ENCODE results near the gene CDC20B. TPM values are rescaled to one million over a fixed set of nuclear protein-coding genes. Genes with fewer than 3 reads are reported as not detected.

CDC20B gene
- 0.01 and 0.03 TPM in 2 replicates for polyA plus RNA-seq (2013)

- Histone ChIP-seq H3K4ac (ENCODE audit: low read depth, low read length) (no peak within 1 kb of the TSS), H2AFZ (ENCODE audit: insufficient read depth, low read length, poor library complexity) (peak within 1 kb of the TSS; percentile 37), H4K91ac (ENCODE audit: low read depth, low read length) (no peak within 1 kb of the TSS), H3K4me3 (ENCODE audit: low read depth, low read length) (peak within 1 kb of the TSS; percentile 71), H3K18ac (ENCODE audit: low read length) (no peak within 1 kb of the TSS), H4K12ac (ENCODE audit: low read depth, low read length) (no peak within 1 kb of the TSS), H4K8ac (ENCODE audit: low read depth, low read length) (no peak within 1 kb of the TSS), H3K9ac (ENCODE audit: low read length) (no peak within 1 kb of the TSS), H3K79me2 (ENCODE audit: control insufficient read depth, insufficient read depth, low read length, poor library complexity) (no peaks in the 10 kb centered on the region), H2BK12ac (ENCODE audit: low read length) (no peak within 1 kb of the TSS), H2BK120ac (ENCODE audit: insufficient read depth, low read length, poor library complexity) (no peak within 1 kb of the TSS), H3K79me1 (ENCODE audit: low read length) (no peaks in the 10 kb centered on the region), H3K23ac (ENCODE audit: low read length) (no peak within 1 kb of the TSS), H3K36me3 (ENCODE audit: control insufficient read depth in 1 of 2, insufficient read depth in 2 of 2, low read length in 2 of 2) (no peaks in the 10 kb centered on the region), H3K14ac (ENCODE audit: low read length) (no peak within 1 kb of the TSS), H3K27me3 (ENCODE audit: insufficient read depth, low read length) (peaks cover 19% of the 10 kb centered on the region), H2AK5ac (ENCODE audit: low read length) (no peak within 1 kb of the TSS), H2BK5ac (ENCODE audit: low read depth, low read length, poor library complexity) (no peak within 1 kb of the TSS), H3K4me2 (ENCODE audit: low read length) (peak within 1 kb of the TSS; percentile 88), H3K4me1 (ENCODE audit: control insufficient read depth in 1 of 2, insufficient read depth in 2 of 2, low read length in 2 of 2) (peaks cover 0 to 8% of the 10 kb centered on the region in 2 experiments), H3K27ac (ENCODE audit: low read depth, low read length) (no peak within 1 kb of the TSS), H3K9me3 (ENCODE audit: insufficient read depth, low read depth, low read length) (no peaks in the 10 kb centered on the region)
- WGBS (ENCODE audit: extremely low coverage, insufficient coverage, insufficient read length), result no CpG with 5 or more reads among the region's 69 CpGs
- peak; percentile 79 to 89 for DNase-seq
Observed at GRCh38 chr5:55172937-55173686, at the start of gene CDC20B. TSS of gene CDC20B (minus strand) at chr5:55173177. CDS start at chr5:55173000, 177 bp downstream.

- Histone ChIP-seq H3K18ac (ENCODE audit: low read length) (no peak overlapping the region), H2BK12ac (ENCODE audit: low read length) (no peak overlapping the region), H2BK120ac (ENCODE audit: insufficient read depth, low read length, poor library complexity) (no peak overlapping the region), H2BK5ac (ENCODE audit: low read depth, low read length, poor library complexity) (no peak overlapping the region), H2AK5ac (ENCODE audit: low read length) (no peak overlapping the region), H3K27ac (ENCODE audit: low read depth, low read length) (no peak overlapping the region), H3K23ac (ENCODE audit: low read length) (no peak overlapping the region), H2AFZ (ENCODE audit: insufficient read depth, low read length, poor library complexity) (no peak overlapping the region), H3K27me3 (ENCODE audit: insufficient read depth, low read length) (peaks cover 68% of the 10 kb centered on the region), H3K36me3 (ENCODE audit: control insufficient read depth in 1 of 2, insufficient read depth in 2 of 2, low read length in 2 of 2) (no peaks in the 10 kb centered on the region), H3K4ac (ENCODE audit: low read depth, low read length) (no peak overlapping the region), H4K91ac (ENCODE audit: low read depth, low read length) (no peak overlapping the region), H3K4me3 (ENCODE audit: low read depth, low read length) (no peak overlapping the region), H3K9ac (ENCODE audit: low read length) (no peak overlapping the region), H3K4me2 (ENCODE audit: low read length) (peak overlapping the region; percentile 69), H3K9me3 (ENCODE audit: insufficient read depth, low read depth, low read length) (peaks cover 8% of the 10 kb centered on the region), H3K14ac (ENCODE audit: low read length) (no peak overlapping the region), H3K79me1 (ENCODE audit: low read length) (no peaks in the 10 kb centered on the region), H3K4me1 (ENCODE audit: control insufficient read depth in 1 of 2, insufficient read depth in 2 of 2, low read length in 2 of 2) (peaks cover 16 to 20% of the 10 kb centered on the region in 2 experiments), H4K12ac (ENCODE audit: low read depth, low read length) (no peak overlapping the region), H3K79me2 (ENCODE audit: control insufficient read depth, insufficient read depth, low read length, poor library complexity) (no peaks in the 10 kb centered on the region), H4K8ac (ENCODE audit: low read depth, low read length) (no peak overlapping the region)
- WGBS (ENCODE audit: extremely low coverage, insufficient coverage, insufficient read length), result no CpG with 5 or more reads among the region's 30 CpGs
- DNase-seq, result no peak
Observed at GRCh38 chr5:55222092-55222984, 49.4 kb upstream of the CDC20B start.

DNA sequence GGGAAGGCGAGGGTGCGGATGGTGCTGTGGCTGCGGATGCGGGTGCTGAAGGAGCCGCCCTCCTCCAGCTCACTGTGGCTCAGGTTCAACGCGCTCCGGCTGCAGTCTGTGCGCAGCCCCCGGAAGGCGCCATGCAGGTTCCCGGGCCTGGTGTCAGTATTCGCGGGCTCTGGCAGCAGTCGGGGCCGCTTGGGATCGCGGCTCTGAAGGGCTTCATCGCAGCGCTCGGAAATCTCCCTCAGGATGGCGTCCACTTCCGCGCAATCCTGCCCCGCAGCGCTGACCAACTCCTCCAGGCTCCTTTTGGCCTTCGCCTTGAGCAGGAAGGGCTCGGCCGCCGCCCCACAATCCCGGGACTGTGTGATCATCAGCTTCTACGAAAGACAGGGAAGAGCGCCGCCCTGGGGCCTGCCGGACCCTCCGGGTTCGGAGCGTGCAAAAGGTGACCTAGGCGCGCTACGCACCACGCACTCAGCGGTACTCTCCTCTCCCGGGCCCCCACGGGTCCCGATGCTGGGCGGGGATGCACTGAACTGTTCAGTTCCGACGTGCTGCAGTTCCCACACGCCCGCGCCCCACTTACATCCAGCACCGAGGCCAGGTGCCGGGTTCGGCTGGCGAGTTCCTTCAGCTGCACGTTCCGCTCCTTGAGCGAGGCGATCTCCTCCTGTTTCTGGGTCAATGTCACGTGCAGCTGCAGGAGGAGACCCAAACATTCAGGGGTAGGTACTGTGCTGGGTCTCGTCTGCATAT is 47.6 kb upstream of the CDC20B start:
- peak overlapping the region; percentile 38 for H2AFZ ChIP-seq (ENCODE audit: insufficient read depth, low read length, poor library complexity)
- no peak overlapping the region for H2BK5ac ChIP-seq (ENCODE audit: low read depth, low read length, poor library complexity)
- H3K27me3 ChIP-seq (ENCODE audit: insufficient read depth, low read length), result peaks cover 54% of the 10 kb centered on the region
- H3K36me3 ChIP-seq (ENCODE audit: control insufficient read depth in 1 of 2, insufficient read depth in 2 of 2, low read length in 2 of 2), result no peaks in the 10 kb centered on the region
- no peak overlapping the region for H3K18ac ChIP-seq (ENCODE audit: low read length)
- peak in 1 of 2 donors; percentile 59 for DNase-seq
- H4K12ac ChIP-seq (ENCODE audit: low read depth, low read length), result no peak overlapping the region
- H2BK120ac ChIP-seq (ENCODE audit: insufficient read depth, low read length, poor library complexity), result no peak overlapping the region
- peaks cover 9 to 13% of the 10 kb centered on the region in 2 experiments for H3K4me1 ChIP-seq (ENCODE audit: control insufficient read depth in 1 of 2, insufficient read depth in 2 of 2, low read length in 2 of 2)
- H4K91ac ChIP-seq (ENCODE audit: low read depth, low read length), result no peak overlapping the region
- H3K9me3 ChIP-seq (ENCODE audit: insufficient read depth, low read depth, low read length), result peaks cover 6% of the 10 kb centered on the region
- H3K4me2 ChIP-seq (ENCODE audit: low read length), result peak overlapping the region; percentile 80
- no peak overlapping the region for H3K9ac ChIP-seq (ENCODE audit: low read length)
- H3K4ac ChIP-seq (ENCODE audit: low read depth, low read length), result no peak overlapping the region
- no peaks in the 10 kb centered on the region for H3K79me2 ChIP-seq (ENCODE audit: control insufficient read depth, insufficient read depth, low read length, poor library complexity)
- H3K14ac ChIP-seq (ENCODE audit: low read length), result peak overlapping the region; percentile 22
- peak overlapping the region; percentile 11 for H4K8ac ChIP-seq (ENCODE audit: low read depth, low read length)
- no peak overlapping the region for H3K27ac ChIP-seq (ENCODE audit: low read depth, low read length)
- peak overlapping the region; percentile 19 for H3K4me3 ChIP-seq (ENCODE audit: low read depth, low read length)
- no CpG with 5 or more reads among the region's 62 CpGs for WGBS (ENCODE audit: extremely low coverage, insufficient coverage, insufficient read length)
- H3K79me1 ChIP-seq (ENCODE audit: low read length), result no peaks in the 10 kb centered on the region
- no peak overlapping the region for H3K23ac ChIP-seq (ENCODE audit: low read length)
- no peak overlapping the region for H2AK5ac ChIP-seq (ENCODE audit: low read length)
- no peak overlapping the region for H2BK12ac ChIP-seq (ENCODE audit: low read length)

GRCh38 chr5:55219770-55220169 is 46.8 kb upstream of the CDC20B start:
- Histone ChIP-seq H3K14ac (ENCODE audit: low read length) (no peak overlapping the region), H3K18ac (ENCODE audit: low read length) (no peak overlapping the region), H2BK120ac (ENCODE audit: insufficient read depth, low read length, poor library complexity) (no peak overlapping the region), H4K91ac (ENCODE audit: low read depth, low read length) (no peak overlapping the region), H3K9me3 (ENCODE audit: insufficient read depth, low read depth, low read length) (peaks cover 6% of the 10 kb centered on the region), H3K4me1 (ENCODE audit: control insufficient read depth in 1 of 2, insufficient read depth in 2 of 2, low read length in 2 of 2) (peaks cover 9 to 13% of the 10 kb centered on the region in 2 experiments), H3K79me2 (ENCODE audit: control insufficient read depth, insufficient read depth, low read length, poor library complexity) (no peaks in the 10 kb centered on the region), H3K23ac (ENCODE audit: low read length) (no peak overlapping the region), H3K79me1 (ENCODE audit: low read length) (no peaks in the 10 kb centered on the region), H3K4ac (ENCODE audit: low read depth, low read length) (no peak overlapping the region), H3K9ac (ENCODE audit: low read length) (no peak overlapping the region), H2BK5ac (ENCODE audit: low read depth, low read length, poor library complexity) (no peak overlapping the region), H3K27ac (ENCODE audit: low read depth, low read length) (no peak overlapping the region), H3K4me2 (ENCODE audit: low read length) (no peak overlapping the region), H3K4me3 (ENCODE audit: low read depth, low read length) (no peak overlapping the region), H2BK12ac (ENCODE audit: low read length) (no peak overlapping the region), H3K36me3 (ENCODE audit: control insufficient read depth in 1 of 2, insufficient read depth in 2 of 2, low read length in 2 of 2) (no peaks in the 10 kb centered on the region), H4K12ac (ENCODE audit: low read depth, low read length) (no peak overlapping the region), H4K8ac (ENCODE audit: low read depth, low read length) (no peak overlapping the region), H2AFZ (ENCODE audit: insufficient read depth, low read length, poor library complexity) (no peak overlapping the region), H2AK5ac (ENCODE audit: low read length) (no peak overlapping the region), H3K27me3 (ENCODE audit: insufficient read depth, low read length) (peaks cover 46% of the 10 kb centered on the region)
- DNase-seq, result no peak
- WGBS (ENCODE audit: extremely low coverage, insufficient coverage, insufficient read length), result no CpG with 5 or more reads among the region's 3 CpGs
